ENCODE measurements around the gene SLIT3.

DNA sequence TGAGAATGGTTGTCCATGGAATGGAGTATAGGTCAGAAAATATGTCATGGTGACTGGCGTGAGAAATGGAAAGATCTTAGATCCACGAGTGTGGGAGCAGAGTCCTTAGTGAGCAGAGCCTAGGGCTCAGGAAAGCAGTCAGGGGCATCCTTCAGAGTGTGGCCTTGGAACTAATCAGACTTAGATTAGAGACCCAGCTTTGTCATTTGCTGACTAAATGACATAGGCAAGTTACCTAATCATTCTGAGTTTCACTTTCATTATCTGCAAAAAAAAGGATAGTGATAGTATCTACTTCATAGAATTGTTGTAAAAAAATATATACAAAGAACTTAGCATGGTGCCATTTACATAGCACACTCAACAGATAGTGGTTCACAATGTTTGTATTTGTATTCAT is 24.3 kb upstream of the SLIT3 start:
- TF ChIP-seq, protein P1, sequence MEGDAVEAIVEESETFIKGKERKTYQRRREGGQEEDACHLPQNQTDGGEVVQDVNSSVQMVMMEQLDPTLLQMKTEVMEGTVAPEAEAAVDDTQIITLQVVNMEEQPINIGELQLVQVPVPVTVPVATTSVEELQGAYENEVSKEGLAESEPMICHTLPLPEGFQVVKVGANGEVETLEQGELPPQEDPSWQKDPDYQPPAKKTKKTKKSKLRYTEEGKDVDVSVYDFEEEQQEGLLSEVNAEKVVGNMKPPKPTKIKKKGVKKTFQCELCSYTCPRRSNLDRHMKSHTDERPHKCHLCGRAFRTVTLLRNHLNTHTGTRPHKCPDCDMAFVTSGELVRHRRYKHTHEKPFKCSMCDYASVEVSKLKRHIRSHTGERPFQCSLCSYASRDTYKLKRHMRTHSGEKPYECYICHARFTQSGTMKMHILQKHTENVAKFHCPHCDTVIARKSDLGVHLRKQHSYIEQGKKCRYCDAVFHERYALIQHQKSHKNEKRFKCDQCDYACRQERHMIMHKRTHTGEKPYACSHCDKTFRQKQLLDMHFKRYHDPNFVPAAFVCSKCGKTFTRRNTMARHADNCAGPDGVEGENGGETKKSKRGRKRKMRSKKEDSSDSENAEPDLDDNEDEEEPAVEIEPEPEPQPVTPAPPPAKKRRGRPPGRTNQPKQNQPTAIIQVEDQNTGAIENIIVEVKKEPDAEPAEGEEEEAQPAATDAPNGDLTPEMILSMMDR (IDR thresholded peaks at IDR 0.05; ENCODE audit: low read depth, low read length), result no peak
- no peak for TF ChIP-seq EZH2phosphoT487 (IDR thresholded peaks at IDR 0.05; ENCODE audit: low read depth)
